Pancreas (tissue), 10 donors: Measurements from ENCODE around the gene CLN5. TPM values are rescaled to one million over a fixed set of nuclear protein-coding genes. Genes with fewer than 3 reads are reported as not detected.
A peak's percentile ranks its signal among the peaks of the same experiment; 100 is the strongest.
"Not testable (repeated sequence)": the region's sequence is repeated elsewhere in the genome, so short reads cannot be mapped to it uniquely, and the experiment has no call there.

ENCODE experiments used
- ATAC-seq, 4 donors: fragments of 200-7000 bp; cut with Tn5 transposase; one replicate each; pipeline versions ENCODE4 v1.8.0 to v1.9.1; 2020; ENCODE audit warnings: mild to moderate bottlenecking in 4 of 4, moderate library complexity in 4 of 4
- DNase-seq, 6 donors: peaks; one replicate each; pipeline ENCODE4 v3.0.0-alpha.2; 2020
- FAIRE-seq: peaks from 2 replicates; lab custom pipeline; 2012; peaks lifted over from hg19 to GRCh38; lab: Jason Lieb, UNC
- H3K27ac ChIP-seq, 4 donors: fragments of 200-600 bp; sonication (generic); 1 replicate in 3 of 4; 2 replicates in 1 of 4; pipeline versions ENCODE4 v1.5.0 to v1.8.0; 2020
- H3K27me3 ChIP-seq, 4 donors: fragments of 200-600 bp; one replicate each; pipeline ENCODE4 v1.8.0; 2021
- H3K36me3 ChIP-seq, 3 donors: fragments of 200-600 bp; sonication (generic) in 1 of 3; one replicate each; pipeline versions ENCODE4 v1.5.0 to v1.8.0; 2020 to 2021
- H3K4me1 ChIP-seq, 3 donors: fragments of 200-600 bp; one replicate each; pipeline ENCODE4 v1.8.0; 2021
- H3K4me3 ChIP-seq, 4 donors: fragments of 200-600 bp; sonication (generic) in 2 of 4; one replicate each; pipeline versions ENCODE4 v1.5.0 to v1.8.0; 2020 to 2021
- H3K9me3 ChIP-seq, 4 donors: fragments of 200-600 bp; one replicate each; pipeline ENCODE4 v1.8.0; 2021
- WGBS, 2 donors: extraction: QIAGEN DNeasy Blood & Tissue Kit; methylation state at CpG; one replicate each; pipeline ENCODE4 v1.1.7; 2013; 5-methylcytosine and 5-hydroxymethylcytosine counted together
- intact Hi-C, 3 donors: fragments of 100-400 bp; cut with DNase I; formaldehyde crosslinking; loops; one replicate each; pipeline versions ENCODE4 v1.11.1 to v1.14.2; 2022
- polyA plus RNA-seq, 2 donors: library from polyadenylated mRNA; stranded (reverse); fragments of 200-250 nt; gene quantifications; one replicate each; pipeline ENCODE4 v1.2.3, GENCODE V29; 2013
- total RNA-seq, 6 donors: library from RNA; stranded (reverse); fragmentation: NEBNext Ultra II Directional in 4 of 6; extraction: Animal tissue kit (Norgen Biotek cat#: 25700) in 4 of 6; gene quantifications; one replicate each; pipeline versions ENCODE4 v1.2.1 to v1.2.4, GENCODE V29; 2021 to 2023
- TF ChIP-seq, protein P1 (sequence below), 4 donors: fragments of 200-600 bp; sonication (generic) in 3 of 4; IDR thresholded peaks; one replicate each; pipeline versions ENCODE4 v1.5.0 to v1.8.0; 2021; ENCODE audit warnings: antibody characterized with exemption in 4 of 4
- donor health status: healthy with polysubstance abuse.
- donor health status: DM: no; HTN: no; CAD: no; lungs with moderate emphysema.
- donor health status: DM: no; HTN: no; CAD: no.
- donor health status: control.
- donor health status: control.
- donor health status: Bipolar disorder and iron deficiency.
- donor health status: DM: yes; HTN: yes; CAD: no.
- donor health status: DM: no; HTN: no; CAD: no.
- donor health status: DM: no; HTN: no; CAD: no.
- donor health status: DM: yes; HTN: yes; CAD: no.

Gene CLN5
- total and polyA plus RNA-seq, 8 donors, result 9.1 to 24.3 (median 18.1) TPM

DNA sequence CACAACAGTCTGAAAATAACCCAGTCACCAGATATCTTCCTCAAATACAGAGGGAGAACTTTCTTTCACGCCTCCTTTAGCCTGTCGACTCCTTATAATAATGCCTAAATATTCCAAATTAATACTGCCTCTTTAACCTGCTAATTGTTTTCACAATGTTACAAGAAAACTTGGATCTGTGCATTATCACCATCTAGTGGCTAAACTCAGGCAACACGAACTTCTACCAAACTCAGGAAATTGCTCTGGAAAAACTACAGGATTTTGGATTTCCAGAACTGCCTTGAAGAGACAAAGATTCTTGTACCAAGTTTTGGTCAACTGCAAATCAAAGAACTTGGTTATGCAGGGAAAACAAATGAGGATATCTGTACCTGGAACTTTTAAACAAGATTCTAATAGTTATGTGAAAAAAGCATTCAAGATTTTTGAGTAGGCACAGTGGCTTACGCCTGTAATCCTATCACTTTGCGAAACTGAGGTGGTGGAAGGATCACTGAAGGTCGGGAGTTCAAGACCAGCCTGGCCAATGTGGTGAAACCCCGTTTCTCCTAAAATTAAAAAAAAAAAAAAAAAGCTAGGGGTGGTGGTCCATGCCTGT lies 10.8 kb downstream of the CLN5 start:
- TF ChIP-seq, protein P1, sequence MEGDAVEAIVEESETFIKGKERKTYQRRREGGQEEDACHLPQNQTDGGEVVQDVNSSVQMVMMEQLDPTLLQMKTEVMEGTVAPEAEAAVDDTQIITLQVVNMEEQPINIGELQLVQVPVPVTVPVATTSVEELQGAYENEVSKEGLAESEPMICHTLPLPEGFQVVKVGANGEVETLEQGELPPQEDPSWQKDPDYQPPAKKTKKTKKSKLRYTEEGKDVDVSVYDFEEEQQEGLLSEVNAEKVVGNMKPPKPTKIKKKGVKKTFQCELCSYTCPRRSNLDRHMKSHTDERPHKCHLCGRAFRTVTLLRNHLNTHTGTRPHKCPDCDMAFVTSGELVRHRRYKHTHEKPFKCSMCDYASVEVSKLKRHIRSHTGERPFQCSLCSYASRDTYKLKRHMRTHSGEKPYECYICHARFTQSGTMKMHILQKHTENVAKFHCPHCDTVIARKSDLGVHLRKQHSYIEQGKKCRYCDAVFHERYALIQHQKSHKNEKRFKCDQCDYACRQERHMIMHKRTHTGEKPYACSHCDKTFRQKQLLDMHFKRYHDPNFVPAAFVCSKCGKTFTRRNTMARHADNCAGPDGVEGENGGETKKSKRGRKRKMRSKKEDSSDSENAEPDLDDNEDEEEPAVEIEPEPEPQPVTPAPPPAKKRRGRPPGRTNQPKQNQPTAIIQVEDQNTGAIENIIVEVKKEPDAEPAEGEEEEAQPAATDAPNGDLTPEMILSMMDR (IDR thresholded peaks at IDR 0.05), result peak in 3 of 4 donors; percentile 22 to 53 (median 47)
- FAIRE-seq (peak; percentile 73), ATAC-seq (peak; percentile 41 to 87 (median 74)), DNase-seq (no peak)
- Histone ChIP-seq H3K27me3 (no peaks in the 10 kb centered on the region), H3K9me3 (no peaks in the 10 kb centered on the region), H3K4me1 (peaks cover 7 to 24% (median 20%) of the 10 kb centered on the region in 3 donors), H3K36me3 (peaks cover 0 to 13% (median 6%) of the 10 kb centered on the region in 3 donors), H3K4me3 (no peak overlapping the region), H3K27ac (no peak overlapping the region)
- intact Hi-C loops, result no loop called here
- WGBS, 2 donors, result 51 to 59% methylated on average over 7 of the region's 7 CpGs

DNA sequence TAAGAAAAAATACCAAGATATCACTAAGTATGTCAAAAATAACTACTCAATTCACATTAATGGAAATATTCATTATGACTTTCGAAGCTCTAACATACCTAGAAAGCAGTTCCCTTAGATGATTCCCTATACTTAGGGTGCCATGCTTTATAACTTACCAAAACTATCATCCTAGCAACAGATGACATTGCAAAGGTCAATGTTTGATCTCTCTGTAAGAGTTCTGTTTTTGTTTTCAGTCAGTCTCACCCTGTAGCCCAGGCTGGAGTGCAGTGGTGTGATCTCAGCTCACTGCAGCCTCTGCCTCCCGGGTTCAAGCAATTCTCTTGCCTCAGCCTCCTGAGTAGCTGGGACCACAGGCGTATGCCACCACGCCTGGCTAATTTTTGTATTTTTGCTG lies 16.5 kb downstream of the CLN5 start:
- FAIRE-seq, H3K4me1 ChIP-seq, H3K4me3 ChIP-seq, DNase-seq, H3K9me3 ChIP-seq, H3K27ac ChIP-seq, H3K27me3 ChIP-seq, intact Hi-C loops: not testable (repeated sequence)
- H3K36me3 ChIP-seq, result peaks cover 5 to 47% (median 7%) of the 10 kb centered on the region in 3 donors
- WGBS, 2 donors, result 93 to 97% methylated on average over 4 of the region's 4 CpGs
- peak in 1 of 4 donors; percentile 41 for ATAC-seq

DNA sequence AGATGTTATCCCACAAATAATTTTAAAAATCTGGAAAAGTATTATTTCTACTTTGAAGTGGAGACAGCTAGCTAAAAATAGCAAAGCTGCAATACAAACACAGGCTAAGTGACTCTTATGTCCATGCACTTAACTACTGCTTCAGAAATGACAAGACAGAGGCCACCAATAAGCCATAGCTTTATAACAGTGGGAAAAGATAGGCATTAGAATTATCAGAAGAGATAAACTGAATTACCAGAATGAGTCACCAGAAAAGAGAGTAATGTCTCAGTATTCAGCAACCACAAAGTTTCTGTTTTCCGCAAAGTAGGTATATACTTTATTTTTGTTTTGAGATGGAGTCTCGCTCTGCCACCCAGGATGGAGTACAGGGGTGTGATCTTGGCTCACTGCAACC lies 17.1 kb downstream of the CLN5 start:
- peaks cover 0 to 2% (median 0%) of the 10 kb centered on the region in 3 donors for H3K4me1 ChIP-seq

DNA sequence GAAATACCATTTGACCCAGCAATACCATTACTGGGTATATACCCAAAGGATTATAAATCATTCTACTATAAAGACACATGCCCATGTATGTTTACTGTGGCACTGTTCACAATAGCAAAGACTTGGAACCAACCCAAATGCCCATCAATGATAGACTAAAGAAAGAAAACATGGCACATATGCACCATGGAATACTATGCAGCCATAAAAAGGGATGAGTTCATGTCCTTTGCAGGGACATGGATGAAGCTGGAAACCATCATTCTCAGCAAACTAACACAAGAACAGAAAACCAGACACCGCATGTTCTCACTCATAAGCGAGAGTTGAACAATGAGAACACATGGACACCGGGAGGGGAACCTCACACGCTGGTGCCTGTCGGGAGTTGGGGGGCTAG lies 17.8 kb downstream of the CLN5 start:
- H3K4me1 ChIP-seq, DNase-seq, H3K27ac ChIP-seq, H3K27me3 ChIP-seq, ATAC-seq, H3K4me3 ChIP-seq, H3K9me3 ChIP-seq, FAIRE-seq, intact Hi-C loops: not testable (repeated sequence)
- peaks cover 3 to 60% (median 16%) of the 10 kb centered on the region in 3 donors for H3K36me3 ChIP-seq
- WGBS, 2 donors, result 97 to 100% methylated on average over 5 of the region's 5 CpGs

More for the DNA sequence above, 17.1 kb downstream of the CLN5 start:
- FAIRE-seq (no peak), DNase-seq (no peak), ATAC-seq (peak in 1 of 4 donors; percentile 56)
- TF ChIP-seq, protein P1 (IDR thresholded peaks at IDR 0.05), result no peak
- Histone ChIP-seq H3K27ac (no peak overlapping the region), H3K36me3 (peaks cover 3 to 54% (median 9%) of the 10 kb centered on the region in 3 donors), H3K4me3 (no peak overlapping the region), H3K9me3 (no peaks in the 10 kb centered on the region), H3K27me3 (no peaks in the 10 kb centered on the region)
- intact Hi-C loops, result no loop called here
- WGBS, 2 donors, result 90 to 99% methylated on average over 2 of the region's 2 CpGs

DNA sequence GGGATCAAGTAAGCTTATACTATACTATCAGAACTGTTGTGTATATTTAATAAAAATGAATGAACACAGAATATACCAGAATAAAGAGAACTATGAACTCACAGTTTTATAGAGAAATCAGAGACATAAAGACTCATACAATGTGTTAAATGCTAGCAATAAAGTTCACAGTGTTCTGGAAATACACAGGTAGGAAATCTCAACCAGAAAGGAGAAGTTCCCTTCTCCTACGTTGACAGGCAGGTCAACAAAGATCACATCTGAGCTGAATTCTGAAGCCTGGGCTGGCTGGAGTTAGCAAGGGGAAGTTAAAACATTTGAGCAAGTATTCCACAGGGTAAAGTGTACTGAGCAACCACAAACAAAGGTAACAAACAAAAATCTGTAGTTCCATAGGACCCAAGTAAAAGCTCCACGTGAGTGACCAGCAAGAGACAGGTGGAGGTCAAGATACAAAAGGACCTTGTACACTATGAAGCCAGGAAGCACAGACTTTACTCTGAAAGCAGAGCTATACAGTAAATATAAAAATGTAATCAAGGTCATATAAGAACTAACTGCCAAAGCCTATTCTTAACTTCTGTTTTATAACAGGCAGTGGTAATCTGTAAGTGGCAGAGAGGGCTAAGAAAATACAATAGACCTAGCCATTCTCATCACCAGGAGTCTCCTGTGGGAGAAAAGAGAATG lies 22.1 kb downstream of the CLN5 start:
- H3K9me3 ChIP-seq, result no peaks in the 10 kb centered on the region
- 50 to 52% methylated on average over 2 of the region's 2 CpGs for WGBS, 2 donors
- ATAC-seq (peak in 1 of 4 donors; percentile 8), DNase-seq (no peak), FAIRE-seq (no peak)
- peaks cover 5 to 14% (median 9%) of the 10 kb centered on the region in 3 donors for H3K4me1 ChIP-seq
- no peak overlapping the region for H3K4me3 ChIP-seq
- no peaks in the 10 kb centered on the region for H3K27me3 ChIP-seq
- peaks cover 0 to 61% (median 22%) of the 10 kb centered on the region in 3 donors for H3K36me3 ChIP-seq
- TF ChIP-seq, protein P1 (IDR thresholded peaks at IDR 0.05), result no peak
- H3K27ac ChIP-seq, result no peak overlapping the region
- intact Hi-C loops, result no loop called here
